Fibroblast of pulmonary artery (primary cell): Measurements from ENCODE around the gene MAP3K4.

Experiments
- DNase-seq: peaks from one replicate; pipeline ENCODE4 v3.0.0-alpha.2; 2010; ENCODE audit warnings: low read depth
- H3K4me3 ChIP-seq: replicated peaks from 2 replicates; pipeline ENCODE4 v1.5.1; 2011; ENCODE audit warnings: low read depth, mild to moderate bottlenecking, control low read depth, low read length, moderate library complexity
- CTCF ChIP-seq: IDR thresholded peaks from 2 replicates; pipeline ENCODE4 v1.5.1; 2011; ENCODE audit warnings: mild to moderate bottlenecking, control low read depth, low read length, inconsistent platforms; ENCODE audit errors: missing control alignments

MAP3K4 gene

GRCh38 chr6:161017766-161018564 is 26.4 kb downstream of the MAP3K4 start:
- H3K4me3 ChIP-seq, result no peak overlapping the region
- no peak for TF ChIP-seq CTCF
- no peak for DNase-seq

- TF ChIP-seq CTCF, result no peak
- no peak for DNase-seq
- H3K4me3 ChIP-seq, result no peak overlapping the region
Observed at GRCh38 chr6:161019324-161019839, 27.8 kb downstream of the MAP3K4 start.

GRCh38 chr6:161021543-161021942 is 30.0 kb downstream of the MAP3K4 start:
- DNase-seq, result no peak
- no peak overlapping the region for H3K4me3 ChIP-seq
- TF ChIP-seq CTCF, result no peak

- H3K4me3 ChIP-seq, result no peak overlapping the region
- TF ChIP-seq CTCF, result no peak
- no peak for DNase-seq
Observed at GRCh38 chr6:161021998-161022743, 30.6 kb downstream of the MAP3K4 start.

GRCh38 chr6:161023316-161023715 is 31.7 kb downstream of the MAP3K4 start:
- H3K4me3 ChIP-seq, result no peak overlapping the region
- no peak for TF ChIP-seq CTCF
- DNase-seq, result no peak

GRCh38 chr6:161024364-161024920 is 32.9 kb downstream of the MAP3K4 start:
- TF ChIP-seq CTCF, result no peak
- H3K4me3 ChIP-seq, result no peak overlapping the region
- DNase-seq, result no peak
